CD8-positive, alpha-beta memory T cell (primary cell): ENCODE results near the gene H2BK1. TPM values are rescaled to one million over a fixed set of nuclear protein-coding genes. Genes with fewer than 3 reads are reported as not detected.

Source experiments
- CTCF ChIA-PET: fragments of 350-600 bp; sonication (Branson Sonifier 250); formaldehyde crosslinking; loops from one replicate; lab custom pipeline; 2021; ENCODE audit warnings: antibody characterized with exemption; lab: Charles Lee
- POLR2A ChIA-PET: fragments of 350-600 bp; sonication (Branson Sonifier 250); formaldehyde crosslinking; loops from one replicate; lab custom pipeline; 2021; ENCODE audit warnings: antibody characterized with exemption; lab: Charles Lee
- DNase-seq, 5 donors: peaks; one replicate each; pipeline versions ENCODE4 v3.0.0 to v3.0.0-alpha.2; 2020 to 2022; ENCODE audit warnings: mixed read lengths in 1 of 5
- H3K27ac ChIP-seq: one replicate; pipeline ENCODE4 v1.7.0; 2013; ENCODE audit warnings: low read depth, mild to moderate bottlenecking, low read length, moderate library complexity
- H3K27me3 ChIP-seq: 2 replicates; pipeline ENCODE4 v1.7.0; 2013; ENCODE audit warnings: low read length, mild to moderate bottlenecking; ENCODE audit not compliant: insufficient read depth, poor library complexity, severe bottlenecking
- H3K36me3 ChIP-seq: 2 replicates; pipeline ENCODE4 v1.7.0; 2013; ENCODE audit warnings: mild to moderate bottlenecking, low read length, moderate library complexity; ENCODE audit not compliant: insufficient read depth
- H3K4me1 ChIP-seq: 2 replicates; pipeline ENCODE4 v1.7.0; 2013; ENCODE audit warnings: mild to moderate bottlenecking, low read length, moderate library complexity; ENCODE audit not compliant: insufficient read depth
- H3K4me3 ChIP-seq: 2 replicates; pipeline ENCODE4 v1.7.0; 2013; ENCODE audit warnings: mild to moderate bottlenecking, low read length
- H3K9me3 ChIP-seq: 2 replicates; pipeline ENCODE4 v1.7.0; 2013; ENCODE audit warnings: mild to moderate bottlenecking, low read length
- H3K27ac Mint-ChIP-seq, 8 donors: one replicate each; pipeline ENCODE4 v1.8.0; 2020 to 2021; ENCODE audit warnings: mixed read lengths in 8 of 8, mild to moderate bottlenecking in 6 of 8, inconsistent platforms in 3 of 8, moderate library complexity in 3 of 8
- H3K27me3 Mint-ChIP-seq, 2 donors: one replicate each; pipeline ENCODE4 v1.8.0; 2020 to 2021; ENCODE audit warnings: mixed read lengths in 2 of 2, mild to moderate bottlenecking in 1 of 2, moderate library complexity in 1 of 2
- H3K36me3 Mint-ChIP-seq, 3 donors: one replicate each; pipeline ENCODE4 v1.8.0; 2020 to 2021; ENCODE audit warnings: mixed read lengths in 3 of 3, inconsistent platforms in 1 of 3, mild to moderate bottlenecking in 1 of 3
- H3K4me1 Mint-ChIP-seq, 3 donors: one replicate each; pipeline ENCODE4 v1.8.0; 2020 to 2021; ENCODE audit warnings: mixed read lengths in 3 of 3, inconsistent platforms in 1 of 3, mild to moderate bottlenecking in 1 of 3
- H3K4me3 Mint-ChIP-seq, 7 donors: one replicate each; pipeline ENCODE4 v1.8.0; 2020 to 2021; ENCODE audit warnings: mixed read lengths in 7 of 7, mild to moderate bottlenecking in 6 of 7, moderate library complexity in 4 of 7, inconsistent platforms in 2 of 7
- H3K9me3 Mint-ChIP-seq, 5 donors: one replicate each; pipeline ENCODE4 v1.8.0; 2020 to 2022; ENCODE audit warnings: mixed read lengths in 5 of 5, mild to moderate bottlenecking in 3 of 5, moderate library complexity in 2 of 5, inconsistent platforms in 1 of 5
- polyA plus RNA-seq: library from polyadenylated mRNA; unstranded; fragments of 300-500 nt; fragmentation: Illumina TruSeq; gene quantifications from one replicate; pipeline ENCODE4 v1.2.3, GENCODE V29; 2021
- total RNA-seq, 2 experiments: library from RNA; stranded (reverse); gene quantifications; one replicate each; pipeline ENCODE4 v1.2.3, GENCODE V29; 2021

H2BK1 gene
- total and polyA plus RNA-seq, 3 experiments from 2014 or later: 0.57 TPM; not detected in 2

DNA sequence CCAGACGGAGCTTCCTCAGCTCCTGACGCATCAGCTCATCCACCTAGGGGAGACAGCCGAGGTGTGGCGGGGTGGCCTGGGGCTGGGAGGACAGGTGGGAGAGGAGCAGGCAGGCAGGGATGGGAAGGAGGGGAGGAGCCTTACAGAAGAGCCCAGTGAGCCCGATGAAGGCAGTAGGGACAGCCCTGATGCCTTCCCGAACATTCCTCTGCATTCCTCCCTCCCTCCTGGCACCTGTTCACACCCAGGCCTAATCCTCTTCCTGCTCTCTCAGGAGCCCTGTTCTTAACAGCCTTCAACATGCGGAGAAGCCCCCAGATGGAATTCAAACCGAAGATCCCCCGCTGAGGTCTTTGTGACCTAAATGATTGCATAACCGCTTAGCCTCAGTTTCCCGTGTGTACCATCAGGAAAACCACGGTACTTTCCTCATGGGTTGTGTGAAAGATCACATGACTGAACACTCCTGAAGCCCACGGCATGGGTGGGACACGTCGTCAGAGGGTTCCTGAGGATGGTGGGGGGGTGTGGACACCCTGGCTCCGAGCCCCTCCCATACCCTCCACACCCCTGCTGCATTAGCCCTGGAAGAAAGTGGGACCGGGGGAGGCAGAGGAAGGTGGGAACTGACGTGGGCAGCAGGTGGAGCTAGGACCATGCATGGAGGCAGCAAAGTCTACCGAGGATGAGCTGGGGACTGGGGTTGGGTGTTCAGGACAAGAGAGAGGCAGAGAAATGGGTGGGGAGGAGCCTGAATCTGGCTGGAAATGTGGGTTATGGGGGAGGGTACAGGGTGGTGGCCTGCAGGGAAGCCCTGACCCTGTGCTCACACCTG lies 14.5 kb downstream of the H2BK1 start:
- Mint-ChIP-seq H3K27me3 (peaks cover 3% of the 10 kb centered on the region in 2 donors), H3K4me1 (peaks cover 9 to 11% (median 10%) of the 10 kb centered on the region in 3 donors), H3K36me3 (no peaks in the 10 kb centered on the region), H3K9me3 (no peaks in the 10 kb centered on the region), H3K27ac (no peak overlapping the region), H3K4me3 (no peak overlapping the region)
- Histone ChIP-seq H3K27ac (no peak overlapping the region), H3K4me1 (no peaks in the 10 kb centered on the region), H3K36me3 (no peaks in the 10 kb centered on the region), H3K27me3 (peaks cover 9% of the 10 kb centered on the region), H3K4me3 (no peak overlapping the region), H3K9me3 (no peaks in the 10 kb centered on the region)
- ChIA-PET POLR2A (no interaction called here), CTCF (interaction anchor here (1.0 kb wide), 1 partner anchor 108 kb away, joined by 4 read pairs; no protein-coding TSS in a partner anchor)
- no peak for DNase-seq

- Histone ChIP-seq H3K27me3 (peaks cover 9% of the 10 kb centered on the region), H3K27ac (no peak overlapping the region), H3K4me1 (no peaks in the 10 kb centered on the region), H3K4me3 (no peak overlapping the region), H3K9me3 (no peaks in the 10 kb centered on the region), H3K36me3 (no peaks in the 10 kb centered on the region)
- Mint-ChIP-seq H3K27ac (peak overlapping the region in 2 of 8 donors; percentile 18 to 73), H3K9me3 (no peaks in the 10 kb centered on the region), H3K36me3 (no peaks in the 10 kb centered on the region), H3K4me3 (no peak overlapping the region), H3K4me1 (peaks cover 9 to 11% (median 10%) of the 10 kb centered on the region in 3 donors), H3K27me3 (peaks cover 0 to 1% of the 10 kb centered on the region in 2 donors)
- ChIA-PET CTCF (no interaction called here), POLR2A (interaction anchor here (0.6 kb wide), 1 partner anchor 1015 kb away, joined by 8 read pairs; no protein-coding TSS in a partner anchor)
- DNase-seq: no peak
Observed at GRCh38 chr7:151194188-151194587, 16.1 kb downstream of the H2BK1 start.

GRCh38 chr7:151193203-151193978 lies 16.9 kb downstream of the H2BK1 start:
- peak overlapping the region in 1 of 8 donors; percentile 87 for H3K27ac Mint-ChIP-seq
- Histone ChIP-seq H3K36me3 (no peaks in the 10 kb centered on the region), H3K4me1 (no peaks in the 10 kb centered on the region), H3K4me3 (no peak overlapping the region), H3K27me3 (peaks cover 9% of the 10 kb centered on the region), H3K27ac (no peak overlapping the region), H3K9me3 (no peaks in the 10 kb centered on the region)
- ChIA-PET CTCF (no interaction called here), POLR2A (no interaction called here)
- peak overlapping the region in 1 of 7 donors; percentile 16 for H3K4me3 Mint-ChIP-seq
- DNase-seq: no peak
- no peaks in the 10 kb centered on the region for H3K9me3 Mint-ChIP-seq
- H3K36me3 Mint-ChIP-seq: no peaks in the 10 kb centered on the region
- H3K4me1 Mint-ChIP-seq: peaks cover 9 to 11% (median 10%) of the 10 kb centered on the region in 3 donors
- H3K27me3 Mint-ChIP-seq: peaks cover 0 to 1% of the 10 kb centered on the region in 2 donors

- H3K27me3 ChIP-seq: peaks cover 9% of the 10 kb centered on the region
- ChIA-PET POLR2A (no interaction called here), CTCF (no interaction called here)
- H3K36me3 ChIP-seq: no peaks in the 10 kb centered on the region
- no peaks in the 10 kb centered on the region for H3K36me3 Mint-ChIP-seq
- H3K27ac Mint-ChIP-seq: no peak overlapping the region
- DNase-seq: no peak
- peaks cover 0 to 1% of the 10 kb centered on the region in 2 donors for H3K27me3 Mint-ChIP-seq
- no peak overlapping the region for H3K4me3 Mint-ChIP-seq
- peaks cover 9 to 11% (median 10%) of the 10 kb centered on the region in 3 donors for H3K4me1 Mint-ChIP-seq
- no peaks in the 10 kb centered on the region for H3K9me3 ChIP-seq
- H3K9me3 Mint-ChIP-seq: no peaks in the 10 kb centered on the region
- H3K4me3 ChIP-seq: no peak overlapping the region
- H3K4me1 ChIP-seq: no peaks in the 10 kb centered on the region
- no peak overlapping the region for H3K27ac ChIP-seq
Observed at GRCh38 chr7:151192002-151192539, 18.2 kb downstream of the H2BK1 start.

DNA sequence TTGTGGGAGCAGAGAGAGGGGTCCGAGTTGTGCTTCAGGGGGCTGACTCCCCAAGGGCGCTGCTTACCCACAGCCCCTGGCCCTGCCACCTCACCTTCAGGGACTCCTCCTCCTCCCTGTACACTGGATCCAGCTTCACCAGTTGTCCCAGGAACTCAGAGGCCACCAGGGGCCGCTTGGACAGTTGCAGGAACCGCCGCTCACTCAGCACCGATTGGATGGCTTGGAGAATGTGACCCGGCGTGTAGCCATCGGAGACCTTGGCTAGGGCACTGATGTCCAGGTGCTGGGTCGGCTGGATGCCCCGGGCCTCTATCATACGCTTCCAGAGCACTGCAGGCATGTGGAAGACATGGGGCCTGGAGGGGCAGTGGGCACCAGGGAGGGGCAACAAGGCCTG lies 18.7 kb downstream of the H2BK1 start:
- Mint-ChIP-seq H3K36me3 (no peaks in the 10 kb centered on the region), H3K27me3 (peaks cover 0 to 1% of the 10 kb centered on the region in 2 donors), H3K4me1 (peaks cover 9 to 11% (median 10%) of the 10 kb centered on the region in 3 donors), H3K9me3 (no peaks in the 10 kb centered on the region), H3K4me3 (no peak overlapping the region), H3K27ac (no peak overlapping the region)
- no peak for DNase-seq
- Histone ChIP-seq H3K27ac (no peak overlapping the region), H3K36me3 (no peaks in the 10 kb centered on the region), H3K9me3 (no peaks in the 10 kb centered on the region), H3K4me3 (no peak overlapping the region), H3K4me1 (no peaks in the 10 kb centered on the region), H3K27me3 (peaks cover 9% of the 10 kb centered on the region)
- ChIA-PET CTCF (no interaction called here), POLR2A (no interaction called here)

DNA sequence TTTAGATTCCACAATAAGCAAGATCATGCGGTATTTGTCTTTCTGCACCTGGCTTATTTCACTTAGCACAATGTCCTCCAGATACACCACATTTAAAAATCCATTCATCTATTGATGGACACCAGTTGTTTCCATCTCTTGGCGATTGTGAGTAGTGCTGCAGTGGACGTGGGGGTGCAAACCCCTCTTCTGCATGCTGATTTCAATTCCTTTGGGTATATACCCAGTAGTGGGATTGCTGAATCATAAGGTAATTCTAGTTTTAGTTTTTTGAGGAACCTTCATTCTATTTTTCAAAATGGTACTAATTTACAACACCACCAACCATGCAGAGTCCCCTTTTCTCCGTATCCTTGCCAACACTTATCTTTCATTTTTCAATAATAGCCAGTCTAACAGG lies 21.2 kb downstream of the H2BK1 start:
- no peaks in the 10 kb centered on the region for H3K27me3 Mint-ChIP-seq
- peak overlapping the region in 2 of 8 donors; percentile 6 to 13 for H3K27ac Mint-ChIP-seq
- Histone ChIP-seq H3K27ac (no peak overlapping the region), H3K9me3 (no peaks in the 10 kb centered on the region), H3K27me3 (no peaks in the 10 kb centered on the region), H3K36me3 (no peaks in the 10 kb centered on the region), H3K4me3 (no peak overlapping the region), H3K4me1 (no peaks in the 10 kb centered on the region)
- POLR2A ChIA-PET: no interaction called here
- no peak for DNase-seq
- H3K4me1 Mint-ChIP-seq: peaks cover 0 to 2% (median 1%) of the 10 kb centered on the region in 3 donors
- CTCF ChIA-PET: no interaction called here
- H3K9me3 Mint-ChIP-seq: no peaks in the 10 kb centered on the region
- H3K36me3 Mint-ChIP-seq: no peaks in the 10 kb centered on the region
- H3K4me3 Mint-ChIP-seq: no peak overlapping the region

DNA sequence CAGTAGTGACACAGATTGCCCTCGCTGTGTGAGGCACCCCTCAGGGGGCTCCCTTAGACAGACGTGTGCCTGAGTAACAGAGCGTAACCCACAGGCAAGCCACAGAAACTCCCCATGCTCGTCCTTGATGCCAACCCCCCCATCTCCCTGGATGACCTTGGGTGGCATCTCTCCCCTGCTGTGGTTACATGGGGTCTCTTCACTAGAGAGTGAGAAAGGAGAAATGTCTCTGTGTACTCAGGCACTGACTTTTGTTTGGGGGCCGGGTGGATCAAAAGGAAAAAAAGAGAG lies 22.1 kb downstream of the H2BK1 start:
- no peak for DNase-seq
- no peaks in the 10 kb centered on the region for H3K27me3 ChIP-seq
- H3K4me3 ChIP-seq: no peak overlapping the region
- H3K9me3 ChIP-seq: no peaks in the 10 kb centered on the region
- Mint-ChIP-seq H3K4me3 (no peak overlapping the region), H3K4me1 (no peaks in the 10 kb centered on the region), H3K27me3 (no peaks in the 10 kb centered on the region), H3K36me3 (no peaks in the 10 kb centered on the region), H3K27ac (no peak overlapping the region), H3K9me3 (no peaks in the 10 kb centered on the region)
- ChIA-PET POLR2A (no interaction called here), CTCF (no interaction called here)
- no peaks in the 10 kb centered on the region for H3K36me3 ChIP-seq
- H3K27ac ChIP-seq: no peak overlapping the region
- no peaks in the 10 kb centered on the region for H3K4me1 ChIP-seq
